GM12875 (cell line): Measurements from ENCODE around the gene PLCB1.

Experiments
- H3K4me3 ChIP-seq: one replicate; pipeline ENCODE4 v1.5.1; 2011; ENCODE audit warnings: low read depth, low read length, control low read depth
- CTCF ChIP-seq: IDR thresholded peaks from 2 replicates; pipeline ENCODE4 v1.5.1; 2011; ENCODE audit warnings: low read depth, mild to moderate bottlenecking, control low read depth, inconsistent platforms, low read length, moderate library complexity, borderline replicate concordance; ENCODE audit not compliant: insufficient read depth

The PLCB1 gene

GRCh38 chr20:8320306-8320705, 188.2 kb downstream of the PLCB1 start:
- no peak overlapping the region for H3K4me3 ChIP-seq
- no peak for TF ChIP-seq CTCF

GRCh38 chr20:8321001-8321400, 188.9 kb downstream of the PLCB1 start:
- H3K4me3 ChIP-seq = no peak overlapping the region
- TF ChIP-seq CTCF = no peak

GRCh38 chr20:8322662-8323217, 190.7 kb downstream of the PLCB1 start:
- no peak for TF ChIP-seq CTCF
- H3K4me3 ChIP-seq = no peak overlapping the region

GRCh38 chr20:8326191-8326590, 194.1 kb downstream of the PLCB1 start:
- H3K4me3 ChIP-seq = no peak overlapping the region
- no peak for TF ChIP-seq CTCF

GRCh38 chr20:8326899-8327298, 194.8 kb downstream of the PLCB1 start:
- no peak for TF ChIP-seq CTCF
- no peak overlapping the region for H3K4me3 ChIP-seq

GRCh38 chr20:8328189-8328588, 196.1 kb downstream of the PLCB1 start:
- no peak for TF ChIP-seq CTCF
- H3K4me3 ChIP-seq = no peak overlapping the region

GRCh38 chr20:8330319-8330784, 198.3 kb downstream of the PLCB1 start:
- H3K4me3 ChIP-seq = no peak overlapping the region
- no peak for TF ChIP-seq CTCF
